MCF 10A (cell line): ENCODE measurements around the gene ST7. TPM values are rescaled to one million over a fixed set of nuclear protein-coding genes. Genes with fewer than 3 reads are reported as not detected.

ENCODE experiments used
- Bru-seq: library from RNA; stranded (reverse); fragments of 400-500 nt; gene quantifications from one replicate; lab custom pipeline; 2021; lab: Mats Ljungman, UMichigan
- BruChase-seq, 2 experiments: library from RNA; stranded (reverse); fragments of 400-500 nt; gene quantifications; one replicate each; lab custom pipeline; 2021; lab: Mats Ljungman, UMichigan
- BruUV-seq: library from RNA; stranded (reverse); fragments of 400-500 nt; replicated peaks from 2 replicates; lab custom pipeline; 2021; lab: Mats Ljungman, UMichigan
- CTCF ChIA-PET: fragments of 300-600 bp; sonication (Branson Sonifier 250); formaldehyde crosslinking; extraction: SDS; loops from one replicate; lab custom pipeline; 2021; ENCODE audit warnings: antibody characterized with exemption, inconsistent platforms; lab: Yijun Ruan, JAX
- POLR2A ChIA-PET: fragments of 300-600, 350-650 bp; sonication (Branson Sonifier 250); formaldehyde crosslinking; extraction: SDS; loops from one replicate; lab custom pipeline; 2020; ENCODE audit warnings: antibody characterized with exemption, inconsistent platforms; lab: Yijun Ruan, JAX
- DNase-seq: peaks from one replicate; pipeline ENCODE4 v3.0.0-alpha.2; 2018; ENCODE audit not compliant: unreplicated experiment
- H3K27ac Mint-ChIP-seq: one replicate; pipeline ENCODE4 v1.8.0; 2022; ENCODE audit warnings: mild to moderate bottlenecking, low read depth, mixed read lengths; ENCODE audit not compliant: unreplicated experiment
- H3K27me3 Mint-ChIP-seq: one replicate; pipeline ENCODE4 v1.8.0; 2022; ENCODE audit warnings: mixed read lengths; ENCODE audit not compliant: insufficient read depth, unreplicated experiment
- H3K36me3 Mint-ChIP-seq: one replicate; pipeline ENCODE4 v1.8.0; 2022; ENCODE audit warnings: mild to moderate bottlenecking, moderate library complexity, mixed read lengths; ENCODE audit not compliant: insufficient read depth, unreplicated experiment
- H3K4me1 Mint-ChIP-seq: one replicate; pipeline ENCODE4 v1.8.0; 2022; ENCODE audit warnings: mixed read lengths; ENCODE audit not compliant: insufficient read depth, unreplicated experiment
- H3K4me3 Mint-ChIP-seq: one replicate; pipeline ENCODE4 v1.8.0; 2022; ENCODE audit warnings: mild to moderate bottlenecking, moderate library complexity, mixed read lengths; ENCODE audit not compliant: unreplicated experiment
- H3K9me3 Mint-ChIP-seq: one replicate; pipeline ENCODE4 v1.8.0; 2022; ENCODE audit warnings: mixed read lengths; ENCODE audit not compliant: unreplicated experiment
- CTCF ChIP-seq: fragments of 200-600 bp; IDR thresholded peaks from one replicate; pipeline ENCODE4 v1.8.0; 2022; ENCODE audit warnings: antibody characterized with exemption, mild to moderate bottlenecking; ENCODE audit not compliant: unreplicated experiment
- intact Hi-C: fragments of 100-400 bp; cut with micrococcal nuclease; formaldehyde crosslinking; loops from 2 replicates; pipeline ENCODE4 v1.14.1; 2022
- long read RNA-seq: library from polyadenylated mRNA; stranded (forward); transcript quantifications from one replicate; pipeline ENCODE4 v2.0.0, GENCODE V29; 2022
- total RNA-seq: library from RNA; stranded (reverse); gene quantifications from 2 replicates; pipeline ENCODE4 v1.2.3, GENCODE V29; 2022

Gene ST7, protein sequence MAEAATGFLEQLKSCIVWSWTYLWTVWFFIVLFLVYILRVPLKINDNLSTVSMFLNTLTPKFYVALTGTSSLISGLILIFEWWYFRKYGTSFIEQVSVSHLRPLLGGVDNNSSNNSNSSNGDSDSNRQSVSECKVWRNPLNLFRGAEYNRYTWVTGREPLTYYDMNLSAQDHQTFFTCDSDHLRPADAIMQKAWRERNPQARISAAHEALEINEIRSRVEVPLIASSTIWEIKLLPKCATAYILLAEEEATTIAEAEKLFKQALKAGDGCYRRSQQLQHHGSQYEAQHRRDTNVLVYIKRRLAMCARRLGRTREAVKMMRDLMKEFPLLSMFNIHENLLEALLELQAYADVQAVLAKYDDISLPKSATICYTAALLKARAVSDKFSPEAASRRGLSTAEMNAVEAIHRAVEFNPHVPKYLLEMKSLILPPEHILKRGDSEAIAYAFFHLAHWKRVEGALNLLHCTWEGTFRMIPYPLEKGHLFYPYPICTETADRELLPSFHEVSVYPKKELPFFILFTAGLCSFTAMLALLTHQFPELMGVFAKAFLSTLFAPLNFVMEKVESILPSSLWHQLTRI
- total RNA-seq (14.8 and 18.5 TPM in 2 replicates), Bru-seq, nascent RNA (percentile 77 among the genes with signal in this experiment), BruChase-seq, experiment 1, labeled RNA remaining after a 6-hour chase (percentile 69 among the genes with signal in this experiment), BruChase-seq, experiment 2, labeled RNA remaining after a 2-hour chase (percentile 70 among the genes with signal in this experiment)
- long read RNA-seq, transcript ST7-202 (16 exons, 2,142 nt), result major isoform, 12 of 28 reads
- long read RNA-seq, partial matches to known transcripts, result 2 of 28 reads
- long read RNA-seq, other reads (novel, unspliced or antisense), result 6 of 28 reads

DNA sequence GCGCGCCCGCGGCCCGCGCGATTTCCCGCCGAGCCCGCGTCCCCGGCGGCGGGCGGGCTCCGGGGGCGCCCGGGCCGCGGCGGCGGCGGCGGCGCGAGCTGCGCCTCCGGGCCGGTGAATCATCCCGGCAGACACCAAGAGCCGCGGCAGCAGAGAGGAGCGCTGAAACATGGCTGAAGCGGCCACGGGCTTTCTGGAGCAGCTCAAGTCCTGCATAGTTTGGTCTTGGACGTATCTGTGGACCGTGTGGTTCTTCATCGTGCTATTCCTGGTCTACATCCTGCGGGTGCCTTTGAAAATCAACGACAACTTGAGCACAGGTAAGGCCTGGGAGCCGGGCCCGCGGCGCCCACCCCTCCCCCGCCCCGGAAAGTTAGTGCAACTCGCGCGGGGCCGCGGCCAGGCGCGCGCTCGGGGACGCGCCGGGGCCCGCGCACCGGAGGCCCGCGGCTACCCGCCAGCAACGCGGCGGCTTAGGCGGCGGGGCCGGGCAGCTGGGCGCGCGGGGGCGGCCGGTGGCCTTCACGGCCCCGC lies at the start of gene ST7:
TSS of gene ST7 (plus strand) at position 130 of the 534 bp plus-strand sequence. CDS start at position 170, 40 bp downstream.
- H3K36me3 Mint-ChIP-seq, result peaks cover 6% of the 10 kb centered on the region

GRCh38 chr7:116906391-116906790 lies 46.9 kb upstream of the ST7 start:
- no peaks in the 10 kb centered on the region for H3K27me3 Mint-ChIP-seq
- POLR2A ChIA-PET, result no interaction called here
- TF ChIP-seq CTCF, result no peak
- no peaks in the 10 kb centered on the region for H3K9me3 Mint-ChIP-seq
- peaks cover 70% of the 10 kb centered on the region for H3K36me3 Mint-ChIP-seq
- CTCF ChIA-PET, result no interaction called here
- no peak overlapping the region for H3K4me3 Mint-ChIP-seq
- H3K4me1 Mint-ChIP-seq, result no peaks in the 10 kb centered on the region
- no peak for DNase-seq
- H3K27ac Mint-ChIP-seq, result no peak overlapping the region
- intact Hi-C loops, result no loop called here
- BruUV-seq, result no TSS peak

More for the DNA sequence above, at the start of gene ST7:
- ChIA-PET CTCF (interaction anchor here (1.1 to 1.5 kb wide), 3 partner anchors 25 to 167 kb away, joined by 3 to 6 read pairs (median 4); no protein-coding TSS in a partner anchor), POLR2A (interaction anchor here (0.6 to 3.0 kb wide), 20 partner anchors 10 to 742 kb away, joined by 3 to 17 read pairs (median 4); partner anchors contain the start of gene MET)
- DNase-seq, result peak; percentile 75
- Mint-ChIP-seq H3K4me3 (peak within 1 kb of the TSS; percentile 91), H3K27ac (peak within 1 kb of the TSS; percentile 93), H3K27me3 (no peaks in the 10 kb centered on the region), H3K4me1 (peaks cover 21% of the 10 kb centered on the region), H3K9me3 (no peaks in the 10 kb centered on the region)
- intact Hi-C loops, result no loop called here
- no TSS peak for BruUV-seq
- TF ChIP-seq CTCF, result no peak

DNA sequence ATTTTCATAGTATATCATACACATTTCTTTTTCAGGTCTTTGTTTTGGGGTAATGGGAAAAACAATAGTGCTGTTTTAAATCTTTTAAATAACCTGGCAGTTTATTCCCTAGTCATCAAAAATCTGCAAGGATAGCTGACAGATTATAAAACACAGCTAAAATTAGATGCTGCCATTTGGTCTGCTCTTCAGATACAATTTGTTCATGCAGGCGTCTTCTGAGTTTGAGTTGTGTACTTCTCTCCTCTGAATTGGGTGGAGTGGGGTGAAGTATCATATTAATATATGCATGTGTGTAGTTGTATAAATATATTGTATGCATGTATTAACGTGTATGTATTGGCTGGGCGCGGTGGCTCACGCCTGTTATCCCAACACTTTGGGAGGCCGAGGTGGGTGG lies 42.9 kb upstream of the ST7 start:
- Mint-ChIP-seq H3K4me1 (no peaks in the 10 kb centered on the region), H3K4me3 (no peak overlapping the region), H3K27me3 (no peaks in the 10 kb centered on the region), H3K27ac (no peak overlapping the region), H3K36me3 (peaks cover 85% of the 10 kb centered on the region), H3K9me3 (no peaks in the 10 kb centered on the region)
- TF ChIP-seq CTCF, result no peak
- ChIA-PET POLR2A (interaction anchor here (0.6 to 1.4 kb wide), 2 partner anchors 40 to 1514 kb away, joined by 3 to 4 read pairs; no protein-coding TSS in a partner anchor), CTCF (no interaction called here)
- no peak for DNase-seq
- no TSS peak for BruUV-seq
- intact Hi-C loops, result no loop called here
